Measurements from ENCODE around the gene TOE1.

The TOE1 gene

DNA sequence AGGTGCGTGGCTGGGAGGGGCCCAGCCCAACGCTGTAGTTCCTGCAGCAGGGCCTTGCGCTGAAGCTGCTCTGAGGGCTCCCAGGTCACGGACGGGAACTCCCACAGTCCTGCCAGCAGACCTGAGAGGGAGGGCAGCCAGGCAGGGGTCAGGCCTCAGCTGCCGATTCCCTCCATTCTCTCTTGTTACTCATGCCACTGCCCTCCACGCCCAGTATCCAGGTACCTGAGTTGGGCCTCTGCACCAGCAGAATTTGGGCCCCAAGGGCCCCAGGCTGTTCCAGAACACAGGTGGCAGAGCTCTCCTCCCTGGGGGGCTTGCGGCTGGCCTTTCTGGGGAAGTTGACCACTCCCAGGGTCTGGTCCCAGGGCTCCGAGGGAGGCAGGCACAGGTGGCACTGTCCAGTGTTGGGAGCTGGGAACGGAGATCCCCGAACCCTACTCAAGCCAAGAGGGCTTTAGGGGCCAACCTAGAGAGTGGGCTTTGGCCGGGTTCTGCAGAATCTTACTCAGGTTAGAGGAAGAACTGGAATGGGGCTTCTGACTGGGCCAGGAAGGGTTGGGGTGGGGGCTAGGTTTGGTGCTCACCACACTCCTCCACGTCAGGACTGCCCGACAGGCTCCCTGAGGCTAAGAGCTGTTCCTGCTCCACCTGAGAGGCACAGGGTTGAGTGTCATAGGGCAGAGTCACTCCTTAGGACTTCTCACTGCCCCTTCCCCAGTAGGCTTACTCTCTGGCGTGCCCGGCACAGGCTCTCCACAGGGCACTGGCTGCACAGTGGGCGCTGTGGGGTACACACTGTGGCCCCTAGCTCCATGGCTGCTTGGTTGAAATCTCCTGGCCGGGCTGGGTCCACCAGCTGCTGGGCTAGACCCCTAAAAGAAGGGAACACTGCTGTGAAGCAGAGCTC is 8.3 kb upstream of the TOE1 start:
- in situ Hi-C loops (cut with MboI; ENCODE audit: low pct_unique_long_range_greater_than_20kb, low sequenced_read_pairs, unreplicated experiment) = no loop called here
- TF ChIP-seq, protein P1, sequence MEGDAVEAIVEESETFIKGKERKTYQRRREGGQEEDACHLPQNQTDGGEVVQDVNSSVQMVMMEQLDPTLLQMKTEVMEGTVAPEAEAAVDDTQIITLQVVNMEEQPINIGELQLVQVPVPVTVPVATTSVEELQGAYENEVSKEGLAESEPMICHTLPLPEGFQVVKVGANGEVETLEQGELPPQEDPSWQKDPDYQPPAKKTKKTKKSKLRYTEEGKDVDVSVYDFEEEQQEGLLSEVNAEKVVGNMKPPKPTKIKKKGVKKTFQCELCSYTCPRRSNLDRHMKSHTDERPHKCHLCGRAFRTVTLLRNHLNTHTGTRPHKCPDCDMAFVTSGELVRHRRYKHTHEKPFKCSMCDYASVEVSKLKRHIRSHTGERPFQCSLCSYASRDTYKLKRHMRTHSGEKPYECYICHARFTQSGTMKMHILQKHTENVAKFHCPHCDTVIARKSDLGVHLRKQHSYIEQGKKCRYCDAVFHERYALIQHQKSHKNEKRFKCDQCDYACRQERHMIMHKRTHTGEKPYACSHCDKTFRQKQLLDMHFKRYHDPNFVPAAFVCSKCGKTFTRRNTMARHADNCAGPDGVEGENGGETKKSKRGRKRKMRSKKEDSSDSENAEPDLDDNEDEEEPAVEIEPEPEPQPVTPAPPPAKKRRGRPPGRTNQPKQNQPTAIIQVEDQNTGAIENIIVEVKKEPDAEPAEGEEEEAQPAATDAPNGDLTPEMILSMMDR (IDR thresholded peaks at IDR 0.05; ENCODE audit: extremely low read depth, insufficient read depth, missing control alignments) = no peak
- no peak for DNase-seq (ENCODE audit: low spot score)

DNA sequence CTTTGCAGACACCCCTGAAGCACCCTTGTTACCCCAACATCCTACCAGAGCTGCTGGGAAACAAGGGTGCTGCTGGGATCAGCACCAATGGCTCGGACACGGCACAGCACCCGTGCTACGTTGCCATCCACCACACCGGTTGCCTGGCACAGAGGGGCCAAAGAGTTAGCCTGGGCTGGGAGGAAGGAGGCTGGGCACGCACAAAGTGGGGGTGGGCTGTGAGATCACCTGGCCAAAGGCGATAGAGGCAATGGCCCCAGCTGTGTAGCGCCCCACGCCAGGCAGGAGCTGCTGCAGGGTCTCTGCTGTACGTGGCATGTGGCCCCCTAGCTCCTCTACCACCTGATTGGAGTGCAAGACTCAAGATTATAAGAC is 7.6 kb upstream of the TOE1 start:
- in situ Hi-C loops (cut with MboI; ENCODE audit: low pct_unique_long_range_greater_than_20kb, low sequenced_read_pairs, unreplicated experiment) = no loop called here
- DNase-seq (ENCODE audit: low spot score) = peak; percentile 2

GRCh38 chr1:45334308-45335245 is 5.4 kb upstream of the TOE1 start:
- no peak for DNase-seq (ENCODE audit: low spot score)

More for the DNA sequence above, 7.6 kb upstream of the TOE1 start:
- TF ChIP-seq, protein P1 (IDR thresholded peaks at IDR 0.05; ENCODE audit: extremely low read depth, insufficient read depth, missing control alignments) = no peak

DNA sequence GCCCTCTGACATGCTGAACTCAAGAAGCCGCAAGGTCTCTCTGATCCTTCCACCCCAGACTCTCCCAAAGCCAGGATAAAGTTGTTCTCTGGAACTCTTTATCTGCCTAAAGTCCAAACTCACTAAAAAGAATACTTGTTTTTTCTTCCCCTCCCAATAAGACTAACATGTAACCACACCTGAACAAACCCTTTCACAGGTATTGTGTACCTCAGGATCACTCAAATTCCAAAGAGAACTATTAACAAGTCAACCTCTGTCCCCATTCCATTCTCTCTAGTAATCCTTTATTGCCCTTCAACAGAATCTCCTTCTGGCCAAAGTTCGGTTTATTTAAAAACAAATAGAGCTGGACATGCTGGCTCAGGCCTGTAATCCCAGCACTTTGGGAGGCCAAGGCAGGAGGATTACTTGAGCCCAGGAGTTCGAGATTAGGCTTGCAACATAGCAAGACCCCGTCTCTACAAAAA is 4.1 kb upstream of the TOE1 start:
- no peak for DNase-seq (ENCODE audit: low spot score)
- in situ Hi-C loops (cut with MboI; ENCODE audit: low pct_unique_long_range_greater_than_20kb, low sequenced_read_pairs, unreplicated experiment) = no loop called here

More at GRCh38 chr1:45334308-45335245, 5.4 kb upstream of the TOE1 start:
- TF ChIP-seq, protein P1 (IDR thresholded peaks at IDR 0.05; ENCODE audit: extremely low read depth, insufficient read depth, missing control alignments) = no peak
- in situ Hi-C loops (cut with MboI; ENCODE audit: low pct_unique_long_range_greater_than_20kb, low sequenced_read_pairs, unreplicated experiment) = no loop called here

GRCh38 chr1:45337630-45338325 is 2.2 kb upstream of the TOE1 start:
- no peak for DNase-seq (ENCODE audit: low spot score)
- TF ChIP-seq, protein P1 (IDR thresholded peaks at IDR 0.05; ENCODE audit: extremely low read depth, insufficient read depth, missing control alignments) = no peak
- in situ Hi-C loops (cut with MboI; ENCODE audit: low pct_unique_long_range_greater_than_20kb, low sequenced_read_pairs, unreplicated experiment) = no loop called here

More for the DNA sequence above, 4.1 kb upstream of the TOE1 start:
- TF ChIP-seq, protein P1 (IDR thresholded peaks at IDR 0.05; ENCODE audit: extremely low read depth, insufficient read depth, missing control alignments) = no peak
